Erythroblast (primary cell): ENCODE data around the gene KBTBD12.

Experiments
- DNase-seq, 2 experiments: peaks; one replicate each; lab custom pipeline; 2025; lab: John Stamatoyannopoulos, UW
- GATA1 ChIP-seq: IDR thresholded peaks from 2 replicates; pipeline ENCODE4 v1.6.1; 2011; ENCODE audit warnings: low read depth, mild to moderate bottlenecking, control low read depth, low read length, moderate library complexity
- POLR2A ChIP-seq: IDR thresholded peaks from 2 replicates; pipeline ENCODE4 v1.6.1; 2011; ENCODE audit warnings: mild to moderate bottlenecking, low read length

The KBTBD12 gene

GRCh38 chr3:127953091-127954035, 38.3 kb downstream of the KBTBD12 start:
- TF ChIP-seq POLR2A (no peak), GATA1 (no peak)
- no peak for DNase-seq

- DNase-seq = no peak
- no peak for TF ChIP-seq GATA1
- TF ChIP-seq POLR2A = no peak
These were observed 39.6 kb downstream of the KBTBD12 start for GRCh38 chr3:127954640-127955039.

DNA sequence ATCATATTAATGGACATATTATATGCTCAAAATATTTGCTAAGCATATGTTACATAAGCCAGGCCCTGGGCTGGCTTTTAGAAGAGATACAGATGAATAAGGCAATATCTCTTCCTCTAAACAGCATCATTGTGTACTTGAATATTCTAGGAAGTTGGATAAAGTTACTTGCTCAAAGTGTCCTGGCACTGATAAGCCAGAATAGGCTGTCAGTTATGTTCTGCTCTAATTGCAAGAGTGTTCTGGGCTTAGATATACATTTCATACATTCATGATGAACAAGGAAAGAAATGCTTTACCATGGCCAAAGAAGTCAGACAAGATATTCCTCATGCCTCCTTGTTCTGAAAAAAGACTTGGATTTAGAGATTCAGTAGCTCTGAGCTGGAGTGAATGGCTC, 40.7 kb downstream of the KBTBD12 start:
- DNase-seq = peak in 1 of 2 experiments; percentile 10
- TF ChIP-seq POLR2A (peak; percentile 47), GATA1 (no peak)

DNA sequence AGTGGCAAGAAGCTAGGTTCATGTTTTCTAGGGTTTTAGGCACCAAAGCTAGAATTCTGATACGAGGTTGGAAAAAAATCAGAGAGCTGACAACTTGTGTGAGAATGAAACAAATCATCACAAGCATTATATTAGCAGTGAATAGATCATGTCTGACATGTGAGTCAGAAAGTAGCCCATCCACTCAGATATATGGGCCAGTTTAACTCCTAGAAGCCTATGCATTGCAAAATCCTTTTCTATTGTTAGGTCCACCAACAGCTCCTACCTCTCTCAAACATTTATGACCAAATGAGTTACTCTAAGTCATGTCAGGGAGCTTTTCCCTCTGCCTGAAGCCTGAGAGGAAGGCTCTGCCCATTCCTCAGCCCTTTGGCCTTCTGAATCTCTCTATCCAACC, 44.0 kb downstream of the KBTBD12 start:
- DNase-seq = no peak
- TF ChIP-seq POLR2A = no peak
- no peak for TF ChIP-seq GATA1

DNA sequence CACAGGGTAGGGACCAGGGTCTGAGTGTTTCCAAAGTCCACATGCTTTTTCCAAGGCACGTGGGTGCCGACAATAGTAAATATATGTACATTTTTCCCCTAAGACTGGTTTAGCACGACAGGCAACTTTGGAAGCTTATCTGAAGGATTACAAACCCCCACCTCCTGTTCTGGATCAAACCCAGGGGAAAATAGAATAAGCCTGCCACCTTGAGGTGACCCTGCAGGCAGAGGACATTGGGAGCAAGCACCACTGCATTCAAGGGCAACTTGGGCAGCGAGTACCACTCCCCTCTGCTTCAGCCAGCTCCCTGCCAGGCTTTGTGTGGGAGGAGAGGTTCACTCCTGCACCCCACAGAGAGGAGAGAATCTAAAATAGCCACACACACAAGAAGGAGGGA, 44.8 kb downstream of the KBTBD12 start:
- TF ChIP-seq GATA1 = no peak
- peak; percentile 25 to 26 for DNase-seq

DNA sequence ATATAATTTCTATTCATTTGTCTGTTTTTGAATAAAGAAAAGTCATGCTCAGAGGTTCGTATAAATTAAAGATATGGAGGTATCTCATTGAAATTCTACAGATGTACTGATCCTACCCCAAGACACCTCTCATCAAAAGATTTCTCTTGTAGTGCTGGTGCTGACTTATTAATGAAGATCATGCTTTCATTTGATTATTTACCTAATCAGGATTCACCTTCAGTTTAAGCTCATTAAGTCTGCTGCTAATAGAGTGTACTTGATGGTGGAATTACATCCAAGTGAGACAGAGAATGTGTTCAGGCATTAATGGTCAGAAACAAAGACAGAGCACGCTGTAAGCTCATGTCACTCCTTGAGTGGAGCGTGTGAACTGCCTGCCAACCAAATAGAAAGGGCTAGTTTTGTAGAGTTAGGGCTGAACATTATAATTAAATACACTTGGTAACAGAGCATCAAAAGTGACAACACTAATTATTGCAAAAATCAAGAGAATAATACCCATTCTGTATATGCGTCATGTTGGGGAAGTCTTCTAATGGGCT, 45.5 kb downstream of the KBTBD12 start:
- no peak for DNase-seq
- TF ChIP-seq GATA1 (no peak), POLR2A (no peak)

DNA sequence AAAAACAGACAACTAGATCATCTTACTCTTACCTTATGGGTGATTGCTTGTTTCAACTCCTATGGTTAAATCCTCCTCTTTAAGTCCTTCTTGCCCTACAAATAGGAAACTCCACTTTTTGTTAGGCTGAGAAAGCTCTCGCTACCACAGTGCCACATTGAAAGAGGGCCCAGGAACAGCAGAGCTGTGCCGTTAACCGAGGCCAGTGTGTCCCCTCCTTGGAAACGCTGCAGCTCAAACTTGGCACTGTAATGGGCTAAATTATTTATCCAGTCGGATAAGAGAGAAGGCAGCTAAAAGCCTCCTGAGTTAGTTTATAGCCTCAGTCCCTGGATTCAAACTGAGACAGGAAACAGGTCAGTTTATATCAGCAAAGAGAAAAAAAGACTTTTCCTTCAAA, 46.1 kb downstream of the KBTBD12 start:
- no peak for TF ChIP-seq POLR2A
- no peak for TF ChIP-seq GATA1
- no peak for DNase-seq

DNA sequence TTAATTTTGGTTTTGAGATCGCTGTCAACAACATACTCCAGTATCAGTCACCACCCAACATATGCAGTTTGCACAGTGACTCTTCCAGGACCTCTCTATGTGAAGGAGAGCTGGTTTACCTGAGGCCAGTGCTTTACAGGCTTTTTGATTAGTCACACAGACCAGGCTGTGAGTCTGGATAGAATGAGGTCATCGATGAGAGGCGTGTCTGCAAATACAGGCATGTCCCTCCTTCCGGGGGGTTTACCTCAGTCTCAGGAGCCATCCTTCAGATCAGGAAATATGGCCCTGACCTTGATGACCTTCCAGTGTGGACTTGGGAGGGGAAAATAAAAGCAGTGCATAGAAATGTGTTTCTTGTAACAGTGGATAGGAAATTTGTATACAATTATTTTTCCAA, 46.9 kb downstream of the KBTBD12 start:
- peak; percentile 5 to 60 for DNase-seq
- no peak for TF ChIP-seq POLR2A
- no peak for TF ChIP-seq GATA1

DNA sequence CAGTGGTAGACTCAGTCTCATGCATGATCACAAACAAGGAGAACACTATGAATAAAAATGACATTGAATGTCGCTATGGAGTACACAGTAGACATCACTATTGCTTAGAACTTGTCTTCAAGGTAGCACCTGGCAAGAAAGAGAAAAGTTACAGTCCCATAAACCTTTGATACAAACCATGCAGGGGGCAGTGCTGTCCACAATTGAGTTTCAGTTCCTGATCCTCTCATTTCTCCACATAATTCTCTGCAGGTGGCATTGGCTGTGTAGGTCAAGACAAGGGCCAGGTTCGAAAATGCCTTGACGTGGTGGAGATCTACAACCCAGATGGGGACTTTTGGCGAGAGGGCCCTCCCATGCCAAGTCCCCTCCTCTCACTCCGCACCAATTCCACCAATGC, 47.9 kb downstream of the KBTBD12 start:
- TF ChIP-seq POLR2A = no peak
- TF ChIP-seq GATA1 = no peak
- no peak for DNase-seq

DNA sequence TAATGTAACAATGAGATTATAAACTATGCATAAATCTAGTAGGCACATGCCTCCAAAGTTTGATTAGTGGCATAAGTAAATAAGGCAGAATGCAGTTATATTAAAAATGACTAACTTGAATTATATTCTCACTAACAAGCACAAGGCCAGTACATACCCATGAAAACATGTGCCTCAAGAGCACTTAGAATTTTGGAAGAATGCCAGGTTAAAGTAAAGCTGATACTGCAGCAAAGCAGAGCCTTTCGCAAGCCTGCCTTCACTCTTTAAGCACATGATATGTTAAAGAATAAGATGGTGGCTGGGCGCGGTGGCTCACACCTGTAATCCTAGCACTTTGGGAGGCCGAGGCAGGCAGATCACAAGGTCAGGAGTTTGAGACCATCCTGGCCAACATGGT, 49.0 kb downstream of the KBTBD12 start:
- no peak for TF ChIP-seq GATA1
- TF ChIP-seq POLR2A = no peak
- peak; percentile 5 to 19 for DNase-seq

GRCh38 chr3:127964816-127965215, 49.8 kb downstream of the KBTBD12 start:
- DNase-seq = no peak
- TF ChIP-seq GATA1 (no peak), POLR2A (no peak)

DNA sequence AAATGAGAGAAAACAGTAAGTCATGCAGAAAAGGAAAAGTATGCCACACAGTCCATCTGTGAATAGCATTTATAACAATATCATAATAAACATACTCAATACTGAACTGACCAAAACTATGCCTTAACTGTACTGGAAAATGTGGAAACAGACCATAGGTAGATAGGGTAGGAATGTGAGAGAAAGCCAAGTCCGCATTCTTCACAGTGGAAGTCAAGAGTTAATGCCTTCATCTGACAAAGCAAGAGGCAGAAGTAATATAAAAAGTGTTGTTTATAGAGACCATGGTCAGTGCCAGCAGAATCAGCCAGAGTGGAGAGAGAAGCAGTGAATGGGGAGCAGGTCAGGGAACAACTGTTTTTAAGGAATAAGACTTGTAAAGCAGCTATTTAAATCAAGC, 52.3 kb downstream of the KBTBD12 start:
- TF ChIP-seq POLR2A (no peak), GATA1 (no peak)
- no peak for DNase-seq

DNA sequence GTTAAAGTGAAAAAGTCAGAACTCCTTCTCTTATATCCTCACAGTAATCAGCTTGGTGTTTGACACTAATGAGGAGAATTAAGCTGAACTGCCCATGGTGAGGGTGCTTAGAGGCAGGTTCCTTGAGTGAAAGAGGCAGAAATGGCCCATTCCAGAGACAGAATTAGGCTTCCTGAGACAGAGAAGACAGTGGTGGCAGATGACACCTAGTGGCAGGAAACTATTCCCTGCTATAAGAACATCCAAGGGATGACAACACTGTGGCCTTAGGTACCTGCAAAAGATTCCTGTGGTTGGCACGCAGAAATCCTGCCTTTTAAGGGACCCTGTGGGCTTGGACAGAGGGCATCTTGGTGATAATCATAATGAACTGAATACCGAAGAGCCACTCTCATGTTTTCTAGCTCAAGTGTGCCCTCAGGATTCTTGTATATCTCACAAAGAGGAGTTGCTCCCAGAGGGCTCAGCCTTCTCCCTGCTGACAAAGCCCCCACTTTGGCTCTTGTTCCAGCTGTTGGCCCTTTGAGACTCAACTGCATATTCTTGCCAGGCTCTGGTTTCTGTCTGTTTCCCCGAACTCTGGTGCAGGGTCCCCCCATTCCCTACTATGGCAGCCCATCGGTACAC, 56.0 kb downstream of the KBTBD12 start:
- TF ChIP-seq POLR2A = no peak
- no peak for TF ChIP-seq GATA1
- DNase-seq = peak; percentile 50 to 65

DNA sequence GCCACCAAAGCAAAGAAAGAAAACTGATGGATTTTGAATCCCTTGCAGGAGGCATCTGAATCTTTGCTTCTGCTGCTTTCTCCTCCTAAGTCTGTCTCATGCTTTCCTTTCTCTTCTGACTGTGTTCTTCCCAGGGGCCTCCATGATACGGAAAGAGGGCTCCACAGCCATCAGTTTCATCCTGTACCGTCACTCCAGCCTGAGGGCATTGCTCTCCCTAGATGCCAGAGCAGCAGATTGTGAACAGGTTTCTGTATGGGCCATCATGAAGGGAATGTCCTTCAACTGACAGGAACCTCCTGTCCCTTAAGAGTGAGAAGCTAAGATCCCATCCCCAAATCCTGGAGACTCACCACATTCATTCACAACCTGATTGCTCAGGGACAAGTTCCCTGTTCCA, 59.2 kb downstream of the KBTBD12 start:
- TF ChIP-seq POLR2A (no peak), GATA1 (no peak)

More for the DNA sequence above, 59.2 kb downstream of the KBTBD12 start:
- no peak for DNase-seq
